ENCODE data around the gene TNFSF8.

- TF ChIP-seq TCF4 (CRISPR knock-in tag; IDR thresholded peaks at IDR 0.05; ENCODE audit: borderline replicate concordance) (no peak), CSDC2 (CRISPR knock-in tag; IDR thresholded peaks at IDR 0.05) (no peak), ZFP30 (CRISPR knock-in tag; IDR thresholded peaks at IDR 0.05) (no peak), SNAI2 (CRISPR knock-in tag; IDR thresholded peaks at IDR 0.05) (no peak), GLIS3 (CRISPR knock-in tag; IDR thresholded peaks at IDR 0.05) (no peak), POU6F1 (CRISPR knock-in tag; IDR thresholded peaks at IDR 0.05; ENCODE audit: borderline replicate concordance, low read depth) (no peak), PATZ1 (CRISPR knock-in tag; IDR thresholded peaks at IDR 0.05; ENCODE audit: borderline replicate concordance) (no peak), ARNTL (CRISPR knock-in tag; IDR thresholded peaks at IDR 0.05; ENCODE audit: borderline replicate concordance, low read depth) (no peak), ZNF8 (CRISPR knock-in tag; IDR thresholded peaks at IDR 0.05) (no peak), CSRNP3 (CRISPR knock-in tag; IDR thresholded peaks at IDR 0.05) (no peak), ISL1 (CRISPR knock-in tag; IDR thresholded peaks at IDR 0.05) (no peak), CREB5 (CRISPR knock-in tag; IDR thresholded peaks at IDR 0.05; ENCODE audit: low read depth) (no peak)
These were observed 63.1 kb downstream of the TNFSF8 start for GRCh38 chr9:114867327-114867726.
